H1 (cell line): ENCODE data around the gene PTGIR. TPM values are rescaled to one million over a fixed set of nuclear protein-coding genes. Genes with fewer than 3 reads are reported as not detected.

Experiments
- CTCF ChIA-PET: fragments of 300-600 bp; sonication (Branson Sonifier 250); formaldehyde crosslinking; loops from one replicate; lab custom pipeline; 2021; ENCODE audit not compliant: partially characterized antibody; lab: Charles Lee
- POLR2A ChIA-PET: fragments of 300-600 bp; sonication (Branson Sonifier 250); formaldehyde crosslinking; loops from one replicate; lab custom pipeline; 2021; ENCODE audit warnings: inconsistent platforms; ENCODE audit not compliant: partially characterized antibody; lab: Charles Lee
- DNase-seq, 2 experiments: peaks; one replicate each; pipeline versions ENCODE4 v3.0.0 to v3.0.0-alpha.2; 2010 to 2022; ENCODE audit warnings: low spot score in 2 of 2, low read depth in 1 of 2, mixed read lengths in 1 of 2
- FAIRE-seq: peaks from 2 replicates; lab custom pipeline; 2011; peaks lifted over from hg19 to GRCh38; lab: Jason Lieb, UNC
- H2AFZ ChIP-seq: 2 replicates; pipeline ENCODE4 v1.8.1; 2012; ENCODE audit warnings: low read length, inconsistent platforms
- H2AK5ac ChIP-seq: 2 replicates; pipeline ENCODE4 v1.6.1; 2013; ENCODE audit warnings: low read depth, low read length
- H2BK120ac ChIP-seq: replicated peaks from 2 replicates; pipeline ENCODE3; 2013; ENCODE audit warnings: low read depth, low read length, inconsistent platforms
- H2BK12ac ChIP-seq: 2 replicates; pipeline ENCODE4 v1.6.1; 2013; ENCODE audit warnings: low read depth, low read length
- H2BK15ac ChIP-seq: 2 replicates; pipeline ENCODE4 v1.6.1; 2013; ENCODE audit warnings: low read length
- H2BK20ac ChIP-seq: 2 replicates; pipeline ENCODE4 v1.6.1; 2013; ENCODE audit warnings: low read length
- H2BK5ac ChIP-seq: 2 replicates; pipeline ENCODE4 v1.6.1; 2013; ENCODE audit warnings: low read depth, low read length
- H3K14ac ChIP-seq: 2 replicates; pipeline ENCODE4 v1.6.1; 2013; ENCODE audit warnings: inconsistent platforms; ENCODE audit not compliant: insufficient read length
- H3K18ac ChIP-seq: 2 replicates; pipeline ENCODE4 v1.6.1; 2013; ENCODE audit warnings: low read length; ENCODE audit errors: extremely low read depth
- H3K23ac ChIP-seq: 2 replicates; pipeline ENCODE4 v1.6.1; 2013; ENCODE audit warnings: inconsistent platforms; ENCODE audit not compliant: insufficient read length
- H3K23me2 ChIP-seq: 2 replicates; pipeline ENCODE4 v1.6.1; 2013; ENCODE audit warnings: low read depth, low read length
- H3K27ac ChIP-seq: 2 replicates; pipeline ENCODE4 v1.6.1; 2011; ENCODE audit warnings: low read depth, low read length, inconsistent platforms
- H3K27me3 ChIP-seq, 4 experiments: replicated peaks in 1 of 4; 1 replicate in 1 of 4; 2 replicates in 3 of 4; pipeline versions ENCODE4 v1.6.1 to v1.8.1; 2011 to 2013; ENCODE audit warnings: low read length in 3 of 4, mild to moderate bottlenecking in 3 of 4, inconsistent platforms in 2 of 4, mixed read lengths in 2 of 4, moderate library complexity in 1 of 4; ENCODE audit not compliant: control insufficient read depth in 3 of 4, insufficient read depth in 3 of 4; ENCODE audit errors: extremely low read depth in 1 of 4
- H3K36me3 ChIP-seq, 4 experiments: 2 replicates each; pipeline versions ENCODE4 v1.6.1 to v1.8.1; 2011 to 2013; ENCODE audit warnings: mild to moderate bottlenecking in 4 of 4, low read length in 3 of 4, moderate library complexity in 2 of 4, control low read depth in 1 of 4, inconsistent platforms in 1 of 4; ENCODE audit not compliant: insufficient read depth in 4 of 4, control insufficient read depth in 2 of 4
- H3K4ac ChIP-seq: replicated peaks from 2 replicates; pipeline ENCODE3; 2013; ENCODE audit warnings: low read length, low read depth, mixed read lengths, inconsistent platforms; ENCODE audit not compliant: insufficient read length
- H3K4me1 ChIP-seq, 4 experiments: replicated peaks in 1 of 4; 1 replicate in 1 of 4; 2 replicates in 3 of 4; pipeline versions ENCODE4 v1.6.1 to v1.8.1; 2011 to 2013; ENCODE audit warnings: low read length in 3 of 4, inconsistent platforms in 2 of 4, mixed read lengths in 1 of 4; ENCODE audit not compliant: insufficient read depth in 4 of 4, control insufficient read depth in 3 of 4
- H3K4me2 ChIP-seq, 2 experiments: 2 replicates each; pipeline versions ENCODE4 v1.6.1 to v1.8.1; 2011 to 2013; ENCODE audit warnings: low read depth in 2 of 2, low read length in 2 of 2, control low read depth in 1 of 2, inconsistent platforms in 1 of 2, mild to moderate bottlenecking in 1 of 2; ENCODE audit not compliant: insufficient read depth in 1 of 2
- H3K4me3 ChIP-seq, 4 experiments: fragments of 200-600, 300-600 bp in 1 of 4; sonication (generic), shearing (Covaris generic), sonication (Bioruptor Twin) in 1 of 4; 2 replicates each; pipeline versions ENCODE4 v1.5.1 to v1.8.1; 2011 to 2016; ENCODE audit warnings: low read length in 4 of 4, low read depth in 3 of 4, control low read depth in 2 of 4, inconsistent platforms in 2 of 4, mild to moderate bottlenecking in 2 of 4, mixed read lengths in 1 of 4, moderate library complexity in 1 of 4; ENCODE audit not compliant: insufficient read depth in 2 of 4; ENCODE audit errors: extremely low read depth in 1 of 4
- H3K56ac ChIP-seq: replicated peaks from 2 replicates; pipeline ENCODE3; 2013; ENCODE audit warnings: low read depth, mild to moderate bottlenecking, mixed read lengths, low read length, inconsistent platforms; ENCODE audit not compliant: insufficient read length
- H3K79me1 ChIP-seq: 2 replicates; pipeline ENCODE4 v1.6.1; 2013; ENCODE audit warnings: low read depth, low read length, control low read depth
- H3K79me2 ChIP-seq, 2 experiments: 2 replicates each; pipeline versions ENCODE4 v1.6.1 to v1.8.1; 2012 to 2013; ENCODE audit warnings: low read length in 2 of 2, mild to moderate bottlenecking in 2 of 2, inconsistent platforms in 1 of 2; ENCODE audit not compliant: insufficient read depth in 2 of 2, control insufficient read depth in 1 of 2
- H3K9ac ChIP-seq, 4 experiments: replicated peaks in 1 of 4; 1 replicate in 1 of 4; 2 replicates in 3 of 4; pipeline versions ENCODE4 v1.6.1 to v1.8.1; 2011 to 2013; ENCODE audit warnings: low read depth in 3 of 4, low read length in 3 of 4, control low read depth in 2 of 4, mild to moderate bottlenecking in 2 of 4, moderate library complexity in 2 of 4, inconsistent platforms in 1 of 4; ENCODE audit errors: extremely low read depth in 1 of 4
- H3K9me3 ChIP-seq, 2 experiments: 2 replicates each; pipeline versions ENCODE4 v1.6.1 to v1.8.1; 2012 to 2013; ENCODE audit warnings: mild to moderate bottlenecking in 2 of 2, moderate library complexity in 2 of 2, control low read depth in 1 of 2, inconsistent platforms in 1 of 2, low read depth in 1 of 2, low read length in 1 of 2, mixed read lengths in 1 of 2; ENCODE audit not compliant: insufficient read depth in 2 of 2
- H4K20me1 ChIP-seq, 2 experiments: replicated peaks in 1 of 2; 2 replicates each; pipeline versions ENCODE3 to v1.8.1; 2011 to 2013; ENCODE audit warnings: inconsistent platforms in 2 of 2, low read length in 2 of 2, mild to moderate bottlenecking in 1 of 2; ENCODE audit not compliant: insufficient read depth in 2 of 2, control insufficient read depth in 1 of 2
- H4K5ac ChIP-seq: 2 replicates; pipeline ENCODE4 v1.6.1; 2013; ENCODE audit warnings: low read length, low read depth, mixed read lengths, inconsistent platforms; ENCODE audit not compliant: insufficient read length
- H4K8ac ChIP-seq: 2 replicates; pipeline ENCODE4 v1.8.0; 2013; ENCODE audit warnings: mild to moderate bottlenecking, moderate library complexity, low read length, inconsistent platforms; ENCODE audit not compliant: insufficient read depth; ENCODE audit errors: extremely low read depth
- H4K91ac ChIP-seq: replicated peaks from 2 replicates; pipeline ENCODE3; 2013; ENCODE audit warnings: low read length, mixed read lengths, inconsistent platforms; ENCODE audit not compliant: insufficient read length
- BACH1 ChIP-seq: IDR thresholded peaks from 2 replicates; pipeline ENCODE4 v1.6.1; 2012; ENCODE audit warnings: low read length, improper control_type of control experiment
- BCL11A ChIP-seq, 2 experiments: IDR thresholded peaks; one replicate each; pipeline ENCODE4 v1.6.1; 2011; ENCODE audit warnings: low read depth in 2 of 2, low read length in 2 of 2, mild to moderate bottlenecking in 2 of 2
- BRCA1 ChIP-seq: IDR thresholded peaks from 2 replicates; pipeline ENCODE4 v1.6.1; 2012; ENCODE audit warnings: low read depth, low read length, improper control_type of control experiment
- CBX8 ChIP-seq: fragments of 300-800, 300-1000 bp; sonication (generic); IDR thresholded peaks from 2 replicates; pipeline ENCODE4 v1.7.1; 2016; ENCODE audit warnings: low read depth, low read length, borderline replicate concordance
- EGR1 ChIP-seq: IDR thresholded peaks from 2 replicates; pipeline ENCODE4 v1.6.1; 2011; ENCODE audit warnings: low read depth, low read length, borderline replicate concordance
- GTF2F1 ChIP-seq: IDR thresholded peaks from 2 replicates; pipeline ENCODE4 v1.6.1; 2012; ENCODE audit warnings: low read depth, low read length, improper control_type of control experiment, borderline replicate concordance
- JUND ChIP-seq: IDR thresholded peaks from 2 replicates; pipeline ENCODE4 v1.6.1; 2011; ENCODE audit warnings: mild to moderate bottlenecking, improper control_type of control experiment, low read length
- NRF1 ChIP-seq: IDR thresholded peaks from 2 replicates; pipeline ENCODE4 v1.6.1; 2011; ENCODE audit warnings: mild to moderate bottlenecking, low read depth, low read length, improper control_type of control experiment
- POLR2AphosphoS5 ChIP-seq: IDR thresholded peaks from 2 replicates; pipeline ENCODE4 v1.6.1; 2011; ENCODE audit warnings: low read depth, low read length
- POU5F1 ChIP-seq: IDR thresholded peaks from 2 replicates; pipeline ENCODE4 v1.6.1; 2011; ENCODE audit warnings: low read depth, mild to moderate bottlenecking, low read length, moderate library complexity
- RFX5 ChIP-seq: IDR thresholded peaks from 2 replicates; pipeline ENCODE4 v1.6.1; 2011; ENCODE audit warnings: low read depth, low read length, improper control_type of control experiment, borderline replicate concordance
- RXRA ChIP-seq: IDR thresholded peaks from 2 replicates; pipeline ENCODE4 v1.6.1; 2011; ENCODE audit warnings: low read depth, mild to moderate bottlenecking, low read length, moderate library complexity; ENCODE audit not compliant: insufficient read depth
- SAP30 ChIP-seq: fragments of 300-600 bp; sonication (generic); IDR thresholded peaks from 2 replicates; pipeline ENCODE4 v1.7.1; 2012; ENCODE audit warnings: low read length, moderate library complexity, mild to moderate bottlenecking, inconsistent platforms; ENCODE audit not compliant: insufficient read depth, insufficient replicate concordance
- SP2 ChIP-seq: IDR thresholded peaks from 2 replicates; pipeline ENCODE4 v1.6.1; 2012; ENCODE audit warnings: mild to moderate bottlenecking, low read length, inconsistent platforms
- TBP ChIP-seq: IDR thresholded peaks from 2 replicates; pipeline ENCODE4 v1.6.1; 2011; ENCODE audit warnings: low read depth, low read length, improper control_type of control experiment
- WGBS, 2 experiments: shearing (Covaris generic) in 1 of 2; methylation state at CpG; one replicate each; pipeline versions ENCODE4 v1.1.6 to v1.1.7; 2013 to 2015; ENCODE audit warnings: low lambda C conversion rate in 2 of 2, mixed read lengths in 2 of 2, inconsistent platforms in 1 of 2, low coverage in 1 of 2, missing lambda C conversion rate in 1 of 2; ENCODE audit not compliant: insufficient replicate concordance in 2 of 2, insufficient coverage in 1 of 2, insufficient read length in 1 of 2; ENCODE audit errors: extremely low coverage in 1 of 2, missing lambda C conversion rate in 1 of 2; 5-methylcytosine and 5-hydroxymethylcytosine counted together
- polyA plus RNA-seq, 7 experiments: library from polyadenylated mRNA; depleted of rRNA in 3 of 7; stranded (reverse) in 5 of 7; unstranded in 2 of 7; fragments of >200 nt in 5 of 7; fragments of 200-250 nt in 2 of 7; gene quantifications; 1 replicate in 5 of 7; 2 replicates in 1 of 7; 4 replicates in 1 of 7; pipeline versions ENCODE4 v1.2.1 to v1.2.3, GENCODE V29; 2011 to 2013; ENCODE audit warnings: missing spikeins in 2 of 7, mixed read lengths in 2 of 7
- total RNA-seq: library from RNA; stranded (reverse); fragmentation: NEBNext Ultra II Directional; extraction: Animal tissue kit (Norgen Biotek cat#: 25700); gene quantifications from 2 replicates; pipeline ENCODE4 v1.2.1, GENCODE V29; 2021

The PTGIR gene
- total and polyA plus RNA-seq, 2 of the 8 experiments (the other 6 are each of a cell fraction or from before 2014, with no cell fraction given): 0.15 TPM; not detected in 1

GRCh38 chr19:46656541-46656940, 31.7 kb upstream of the PTGIR start:
- no peak overlapping the region for H2BK15ac ChIP-seq
- no peaks in the 10 kb centered on the region for H3K9me3 ChIP-seq
- no peak overlapping the region for H2BK5ac ChIP-seq
- no peak overlapping the region for H4K8ac ChIP-seq
- H3K23me2 ChIP-seq: peaks cover 12% of the 10 kb centered on the region; the same call in 1 of the 2 replicates
- no peak overlapping the region for H3K14ac ChIP-seq
- H3K79me2 ChIP-seq: no peaks in the 10 kb centered on the region
- no peak overlapping the region for H3K23ac ChIP-seq
- FAIRE-seq: no peak
- H4K20me1 ChIP-seq: peaks cover 0 to 2% of the 10 kb centered on the region in 2 experiments
- H2BK120ac ChIP-seq: no peak overlapping the region
- no peak overlapping the region for H4K5ac ChIP-seq
- no peak for DNase-seq
- H4K91ac ChIP-seq: no peak overlapping the region
- H2AK5ac ChIP-seq: no peak overlapping the region; the same call in 1 of the 2 replicates
- 88% methylated on average over 5 of the region's 5 CpGs; no CpG with 5 or more reads in 1 of the 2 experiments for WGBS, 2 experiments
- no peak overlapping the region for H3K9ac ChIP-seq
- H2BK12ac ChIP-seq: no peak overlapping the region
- H3K36me3 ChIP-seq: no peaks in the 10 kb centered on the region
- CTCF ChIA-PET: interaction anchor here (1.1 to 18.2 kb wide), 3 partner anchors 19 to 40 kb away, joined by 3 to 341 read pairs (median 8); no protein-coding TSS in a partner anchor
- no peak overlapping the region for H3K4me3 ChIP-seq
- no peak overlapping the region for H3K4me2 ChIP-seq
- peaks cover 4 to 28% (median 15%) of the 10 kb centered on the region in 4 experiments for H3K4me1 ChIP-seq
- POLR2A ChIA-PET: interaction anchor here (1.5 to 1.9 kb wide), 2 partner anchors 8 to 17 kb away, joined by 3 to 5 read pairs; no protein-coding TSS in a partner anchor
- H3K56ac ChIP-seq: no peak overlapping the region
- H2BK20ac ChIP-seq: no peak overlapping the region
- no peak overlapping the region for H3K27ac ChIP-seq
- no peaks in the 10 kb centered on the region for H3K79me1 ChIP-seq
- peaks cover 0 to 21% (median 13%) of the 10 kb centered on the region in 4 experiments; a peak in 4 of 7 replicates for H3K27me3 ChIP-seq
- no peak overlapping the region for H3K4ac ChIP-seq
- no peak overlapping the region for H2AFZ ChIP-seq
- H3K18ac ChIP-seq: no peak overlapping the region
- TF ChIP-seq TBP: no peak
- TF ChIP-seq NRF1: no peak
- no peak for TF ChIP-seq BCL11A (IDR thresholded peaks at IDR 0.05; ENCODE audit: low read depth in 2 of 2, low read length in 2 of 2)
- TF ChIP-seq JUND: no peak
- TF ChIP-seq BACH1: no peak
- TF ChIP-seq POLR2AphosphoS5: no peak
- no peak for TF ChIP-seq RFX5
- no peak for TF ChIP-seq CBX8
- TF ChIP-seq SAP30: no peak
- no peak for TF ChIP-seq POU5F1
- TF ChIP-seq EGR1: no peak
- no peak for TF ChIP-seq RXRA
- no peak for TF ChIP-seq SP2
- no peak for TF ChIP-seq BRCA1
- no peak for TF ChIP-seq GTF2F1
